HepG2 (cell line): ENCODE results near the gene KIF2C. TPM values are rescaled to one million over a fixed set of nuclear protein-coding genes. Genes with fewer than 3 reads are reported as not detected.
A peak's percentile ranks its signal among the peaks of the same experiment; 100 is the strongest.

Experiments
- HHEX ChIP-seq: IDR thresholded peaks from 2 replicates; pipeline ENCODE4 v1.6.1; 2016; ENCODE audit warnings: control low read depth
- HMG20B ChIP-seq: conservative IDR thresholded peaks from 2 replicates; pipeline ENCODE4 v1.6.1; 2016; ENCODE audit warnings: missing genetic modification reagents, missing compliant biosample characterization
- KDM2A ChIP-seq: sonication (generic); formaldehyde crosslinking; IDR thresholded peaks from 2 replicates; pipeline ENCODE4 v1.4.0; 2020; ENCODE audit warnings: low read depth, missing genetic modification reagents, borderline replicate concordance
- NBN ChIP-seq: fragments of 450-650 bp; conservative IDR thresholded peaks from 2 replicates; pipeline ENCODE4 v1.6.1; 2017
- NFE2L1 ChIP-seq: sonication (generic); formaldehyde crosslinking; IDR thresholded peaks from 2 replicates; pipeline ENCODE4 v1.4.0; 2020; ENCODE audit warnings: missing genetic modification reagents, mild to moderate bottlenecking, borderline replicate concordance
- PHF21A ChIP-seq: sonication (generic); formaldehyde crosslinking; IDR thresholded peaks from 2 replicates; pipeline ENCODE4 v1.5.0; 2020; ENCODE audit warnings: mild to moderate bottlenecking, missing genetic modification reagents
- POLR2G ChIP-seq: fragments of 200-400 bp; formaldehyde crosslinking; IDR thresholded peaks from 2 replicates; pipeline ENCODE4 v1.6.1; 2018; ENCODE audit warnings: mild to moderate bottlenecking, low read depth, low read length, moderate library complexity
- RFXAP ChIP-seq: sonication (generic); formaldehyde crosslinking; IDR thresholded peaks from 2 replicates; pipeline ENCODE4 v1.4.0; 2020; ENCODE audit warnings: missing genetic modification reagents, borderline replicate concordance
- RXRA ChIP-seq: sonication (generic); formaldehyde crosslinking; IDR thresholded peaks from 2 replicates; pipeline ENCODE4 v1.5.1; 2020; ENCODE audit warnings: missing genetic modification reagents
- SAFB2 ChIP-seq: sonication (generic); formaldehyde crosslinking; IDR thresholded peaks from 2 replicates; pipeline ENCODE4 v1.5.1; 2020; ENCODE audit warnings: missing genetic modification reagents, low read depth, mild to moderate bottlenecking, borderline replicate concordance
- SCMH1 ChIP-seq: sonication (generic); formaldehyde crosslinking; IDR thresholded peaks from 2 replicates; pipeline ENCODE4 v1.9.0; 2021; ENCODE audit warnings: missing genetic modification reagents, mild to moderate bottlenecking, borderline replicate concordance
- TARDBP ChIP-seq: sonication (generic); formaldehyde crosslinking; IDR thresholded peaks from 2 replicates; pipeline ENCODE4 v1.8.0; 2022; ENCODE audit warnings: mild to moderate bottlenecking, missing genetic modification reagents
- ZMYM3 ChIP-seq: sonication (generic); formaldehyde crosslinking; IDR thresholded peaks from 2 replicates; pipeline ENCODE4 v1.5.1; 2020; ENCODE audit warnings: mild to moderate bottlenecking, missing genetic modification reagents
- ZNF333 ChIP-seq: sonication (generic); formaldehyde crosslinking; IDR thresholded peaks from 2 replicates; pipeline ENCODE4 v1.4.0; 2020; ENCODE audit warnings: mild to moderate bottlenecking, missing genetic modification reagents, borderline replicate concordance
- ZNF7 ChIP-seq: IDR thresholded peaks from 2 replicates; pipeline ENCODE4 v1.6.1; 2016; ENCODE audit warnings: missing biosample characterization, missing genetic modification reagents
- ZNF772 ChIP-seq: sonication (generic); formaldehyde crosslinking; IDR thresholded peaks from 2 replicates; pipeline ENCODE4 v1.5.0; 2020; ENCODE audit warnings: mild to moderate bottlenecking, missing genetic modification reagents
- ZSCAN25 ChIP-seq: sonication (generic); formaldehyde crosslinking; IDR thresholded peaks from 2 replicates; pipeline ENCODE4 v1.8.0; 2022; ENCODE audit warnings: mild to moderate bottlenecking, missing genetic modification reagents
- polyA plus RNA-seq, 8 experiments: library from polyadenylated mRNA; depleted of rRNA in 3 of 8; stranded (reverse) in 7 of 8; unstranded in 1 of 8; fragments of >200 nt; fragmentation: Illumina TruSeq in 4 of 8; extraction: Trizol in 4 of 8; gene quantifications; 2 replicates each; pipeline versions ENCODE4 v1.2.1 to v1.2.3, GENCODE V29; 2011 to 2016; ENCODE audit warnings: low read depth in 4 of 8, missing spikeins in 1 of 8, mixed read lengths in 1 of 8; ENCODE audit not compliant: insufficient read depth in 1 of 8
- total RNA-seq, 5 experiments: library from RNA; depleted of rRNA; stranded (reverse); fragments of >200 nt; fragmentation: Illumina TruSeq; extraction: Trizol; gene quantifications; 2 replicates each; pipeline ENCODE4 v1.2.3, GENCODE V29; 2016; ENCODE audit warnings: low read depth in 1 of 5
- TF ChIP-seq, protein P1 (sequence below): sonication (generic); formaldehyde crosslinking; IDR thresholded peaks from 2 replicates; pipeline ENCODE4 v1.5.0; 2020; ENCODE audit warnings: mild to moderate bottlenecking, missing genetic modification reagents, borderline replicate concordance
- TF ChIP-seq, protein P2 (sequence below): sonication (generic); formaldehyde crosslinking; IDR thresholded peaks from 2 replicates; pipeline ENCODE4 v1.9.0; 2021; ENCODE audit warnings: missing genetic modification reagents, borderline replicate concordance

The KIF2C gene
- total and polyA plus RNA-seq, 2 of the 13 experiments (the other 11 are each of a cell fraction or from before 2014, with no cell fraction given), result 29.7 to 53.7 TPM

DNA sequence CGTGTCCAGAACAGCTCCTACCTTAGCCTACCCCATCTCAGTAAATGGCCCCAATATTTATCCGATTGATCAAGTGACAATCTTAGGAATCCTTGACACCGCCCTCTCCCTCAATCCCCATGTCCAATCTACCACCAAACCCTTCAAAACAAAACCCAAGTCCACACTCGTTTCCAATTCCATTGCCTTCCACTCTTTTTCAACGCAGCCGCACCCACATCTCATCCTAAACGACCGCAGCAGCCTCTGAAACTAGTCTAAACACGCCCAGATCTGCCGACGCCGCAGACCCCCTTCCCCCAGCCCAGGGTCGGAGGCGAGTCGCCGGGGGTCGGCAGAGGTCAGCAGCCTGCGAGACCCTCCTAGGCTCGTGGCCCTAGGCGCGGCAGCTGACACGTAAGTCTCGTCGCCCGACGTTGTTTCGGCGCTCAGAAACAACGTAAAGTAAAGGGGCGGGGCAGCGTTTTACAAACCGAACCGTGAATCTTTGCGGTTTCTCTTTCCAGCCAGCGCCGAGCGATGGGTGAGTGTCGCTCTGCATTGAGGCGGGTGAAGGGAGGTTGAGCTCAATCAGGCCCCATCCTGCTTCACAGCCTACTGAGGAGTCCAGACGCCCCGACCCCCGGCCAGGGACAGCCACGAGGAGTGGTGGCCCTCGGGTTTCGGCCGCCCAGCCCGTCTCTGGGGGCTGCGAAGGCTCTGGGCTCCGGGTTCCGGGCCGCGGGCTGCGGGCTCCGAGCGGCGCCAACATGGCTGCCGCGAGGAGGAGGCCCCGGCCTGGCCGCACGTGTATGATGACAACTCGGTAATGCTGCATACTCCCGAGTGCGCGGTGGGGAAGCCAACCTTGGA, 35.7 kb downstream of the KIF2C start, which contains the start of gene RPS8 (continued):
- peak; percentile 80; the same call in 1 of the 2 replicates for TF ChIP-seq RFXAP (CRISPR knock-in tag)
- TF ChIP-seq NBN, result no peak
- TF ChIP-seq KDM2A (CRISPR knock-in tag), result peak; percentile 87; the same call in 1 of the 2 replicates
- no peak for TF ChIP-seq ZNF7 (CRISPR knock-in tag)
- peak; percentile 58 for TF ChIP-seq HHEX
- no peak for TF ChIP-seq PHF21A (CRISPR knock-in tag)
- no peak for TF ChIP-seq SCMH1
- no peak; the same call in 1 of the 2 replicates for TF ChIP-seq ZSCAN25 (CRISPR knock-in tag)
- TF ChIP-seq NFE2L1, result peak; percentile 51; the same call in 1 of the 2 replicates
- TF ChIP-seq, protein P1, sequence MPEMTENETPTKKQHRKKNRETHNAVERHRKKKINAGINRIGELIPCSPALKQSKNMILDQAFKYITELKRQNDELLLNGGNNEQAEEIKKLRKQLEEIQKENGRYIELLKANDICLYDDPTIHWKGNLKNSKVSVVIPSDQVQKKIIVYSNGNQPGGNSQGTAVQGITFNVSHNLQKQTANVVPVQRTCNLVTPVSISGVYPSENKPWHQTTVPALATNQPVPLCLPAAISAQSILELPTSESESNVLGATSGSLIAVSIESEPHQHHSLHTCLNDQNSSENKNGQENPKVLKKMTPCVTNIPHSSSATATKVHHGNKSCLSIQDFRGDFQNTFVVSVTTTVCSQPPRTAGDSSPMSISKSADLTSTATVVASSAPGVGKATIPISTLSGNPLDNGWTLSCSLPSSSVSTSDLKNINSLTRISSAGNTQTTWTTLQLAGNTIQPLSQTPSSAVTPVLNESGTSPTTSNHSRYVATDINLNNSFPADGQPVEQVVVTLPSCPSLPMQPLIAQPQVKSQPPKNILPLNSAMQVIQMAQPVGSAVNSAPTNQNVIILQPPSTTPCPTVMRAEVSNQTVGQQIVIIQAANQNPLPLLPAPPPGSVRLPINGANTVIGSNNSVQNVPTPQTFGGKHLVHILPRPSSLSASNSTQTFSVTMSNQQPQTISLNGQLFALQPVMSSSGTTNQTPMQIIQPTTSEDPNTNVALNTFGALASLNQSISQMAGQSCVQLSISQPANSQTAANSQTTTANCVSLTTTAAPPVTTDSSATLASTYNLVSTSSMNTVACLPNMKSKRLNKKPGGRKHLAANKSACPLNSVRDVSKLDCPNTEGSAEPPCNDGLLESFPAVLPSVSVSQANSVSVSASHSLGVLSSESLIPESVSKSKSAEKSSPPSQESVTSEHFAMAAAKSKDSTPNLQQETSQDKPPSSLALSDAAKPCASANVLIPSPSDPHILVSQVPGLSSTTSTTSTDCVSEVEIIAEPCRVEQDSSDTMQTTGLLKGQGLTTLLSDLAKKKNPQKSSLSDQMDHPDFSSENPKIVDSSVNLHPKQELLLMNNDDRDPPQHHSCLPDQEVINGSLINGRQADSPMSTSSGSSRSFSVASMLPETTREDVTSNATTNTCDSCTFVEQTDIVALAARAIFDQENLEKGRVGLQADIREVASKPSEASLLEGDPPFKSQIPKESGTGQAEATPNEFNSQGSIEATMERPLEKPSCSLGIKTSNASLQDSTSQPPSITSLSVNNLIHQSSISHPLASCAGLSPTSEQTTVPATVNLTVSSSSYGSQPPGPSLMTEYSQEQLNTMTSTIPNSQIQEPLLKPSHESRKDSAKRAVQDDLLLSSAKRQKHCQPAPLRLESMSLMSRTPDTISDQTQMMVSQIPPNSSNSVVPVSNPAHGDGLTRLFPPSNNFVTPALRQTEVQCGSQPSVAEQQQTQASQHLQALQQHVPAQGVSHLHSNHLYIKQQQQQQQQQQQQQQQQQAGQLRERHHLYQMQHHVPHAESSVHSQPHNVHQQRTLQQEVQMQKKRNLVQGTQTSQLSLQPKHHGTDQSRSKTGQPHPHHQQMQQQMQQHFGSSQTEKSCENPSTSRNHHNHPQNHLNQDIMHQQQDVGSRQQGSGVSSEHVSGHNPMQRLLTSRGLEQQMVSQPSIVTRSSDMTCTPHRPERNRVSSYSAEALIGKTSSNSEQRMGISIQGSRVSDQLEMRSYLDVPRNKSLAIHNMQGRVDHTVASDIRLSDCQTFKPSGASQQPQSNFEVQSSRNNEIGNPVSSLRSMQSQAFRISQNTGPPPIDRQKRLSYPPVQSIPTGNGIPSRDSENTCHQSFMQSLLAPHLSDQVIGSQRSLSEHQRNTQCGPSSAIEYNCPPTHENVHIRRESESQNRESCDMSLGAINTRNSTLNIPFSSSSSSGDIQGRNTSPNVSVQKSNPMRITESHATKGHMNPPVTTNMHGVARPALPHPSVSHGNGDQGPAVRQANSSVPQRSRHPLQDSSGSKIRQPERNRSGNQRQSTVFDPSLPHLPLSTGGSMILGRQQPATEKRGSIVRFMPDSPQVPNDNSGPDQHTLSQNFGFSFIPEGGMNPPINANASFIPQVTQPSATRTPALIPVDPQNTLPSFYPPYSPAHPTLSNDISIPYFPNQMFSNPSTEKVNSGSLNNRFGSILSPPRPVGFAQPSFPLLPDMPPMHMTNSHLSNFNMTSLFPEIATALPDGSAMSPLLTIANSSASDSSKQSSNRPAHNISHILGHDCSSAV (CRISPR knock-in tag), result no peak
- peak; percentile 64; the same call in 1 of the 2 replicates for TF ChIP-seq TARDBP
- TF ChIP-seq ZNF772, result no peak; the same call in 1 of the 2 replicates
- peak; percentile 22; the same call in 1 of the 2 replicates for TF ChIP-seq ZMYM3 (CRISPR knock-in tag)
- TF ChIP-seq, protein P2, sequence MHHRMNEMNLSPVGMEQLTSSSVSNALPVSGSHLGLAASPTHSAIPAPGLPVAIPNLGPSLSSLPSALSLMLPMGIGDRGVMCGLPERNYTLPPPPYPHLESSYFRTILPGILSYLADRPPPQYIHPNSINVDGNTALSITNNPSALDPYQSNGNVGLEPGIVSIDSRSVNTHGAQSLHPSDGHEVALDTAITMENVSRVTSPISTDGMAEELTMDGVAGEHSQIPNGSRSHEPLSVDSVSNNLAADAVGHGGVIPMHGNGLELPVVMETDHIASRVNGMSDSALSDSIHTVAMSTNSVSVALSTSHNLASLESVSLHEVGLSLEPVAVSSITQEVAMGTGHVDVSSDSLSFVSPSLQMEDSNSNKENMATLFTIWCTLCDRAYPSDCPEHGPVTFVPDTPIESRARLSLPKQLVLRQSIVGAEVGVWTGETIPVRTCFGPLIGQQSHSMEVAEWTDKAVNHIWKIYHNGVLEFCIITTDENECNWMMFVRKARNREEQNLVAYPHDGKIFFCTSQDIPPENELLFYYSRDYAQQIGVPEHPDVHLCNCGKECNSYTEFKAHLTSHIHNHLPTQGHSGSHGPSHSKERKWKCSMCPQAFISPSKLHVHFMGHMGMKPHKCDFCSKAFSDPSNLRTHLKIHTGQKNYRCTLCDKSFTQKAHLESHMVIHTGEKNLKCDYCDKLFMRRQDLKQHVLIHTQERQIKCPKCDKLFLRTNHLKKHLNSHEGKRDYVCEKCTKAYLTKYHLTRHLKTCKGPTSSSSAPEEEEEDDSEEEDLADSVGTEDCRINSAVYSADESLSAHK (CRISPR knock-in tag), result no peak
- TF ChIP-seq RXRA (CRISPR knock-in tag), result peak; percentile 96
- no peak; the same call in 1 of the 2 replicates for TF ChIP-seq HMG20B
- no peak for TF ChIP-seq ZNF333
- TF ChIP-seq POLR2G, result peak; percentile 100
- TF ChIP-seq SAFB2 (CRISPR knock-in tag), result no peak; the same call in 1 of the 2 replicates
